SK-N-MC (cell line): Measurements from ENCODE around the gene TPM3.
A peak's percentile ranks its signal among the peaks of the same experiment; 100 is the strongest.
"Not testable (repeated sequence)": the region's sequence is repeated elsewhere in the genome, so short reads cannot be mapped to it uniquely, and the experiment has no call there.

ENCODE experiments used
- DNase-seq: peaks from one replicate; pipeline ENCODE4 v3.0.0-alpha.2; 2011; ENCODE audit warnings: low read depth, low spot score
- H3K27ac ChIP-seq: fragments of 200-600 bp; sonication (generic); 2 replicates; pipeline ENCODE4 v1.5.1; 2016; ENCODE audit warnings: mixed run types
- H3K36me3 ChIP-seq: fragments of 200-600 bp; sonication (generic); 2 replicates; pipeline ENCODE4 v1.6.1; 2017; ENCODE audit warnings: antibody characterized with exemption, low read length, mixed read lengths; ENCODE audit not compliant: insufficient read depth
- H3K4me3 ChIP-seq: fragments of 200-600 bp; sonication (generic); 2 replicates; pipeline ENCODE4 v1.5.1; 2016
- H3K9ac ChIP-seq: fragments of 200-600 bp; sonication (generic); 2 replicates; pipeline ENCODE4 v1.8.0; 2017; ENCODE audit warnings: mixed run types, mixed read lengths; ENCODE audit not compliant: insufficient read length
- H3K9me3 ChIP-seq: fragments of 200-600 bp; sonication (generic); 2 replicates; pipeline ENCODE4 v1.6.1; 2017; ENCODE audit warnings: low read depth, mild to moderate bottlenecking, antibody characterized with exemption, low read length, moderate library complexity, mixed read lengths
- EZH2 ChIP-seq: fragments of 200-600 bp; sonication (generic); IDR thresholded peaks from one replicate; pipeline ENCODE4 v1.6.1; 2017; ENCODE audit warnings: antibody characterized with exemption
- FOXP2 ChIP-seq: optimal IDR thresholded peaks from 2 replicates; pipeline ENCODE3; 2011; ENCODE audit warnings: mild to moderate bottlenecking, moderate library complexity; ENCODE audit not compliant: insufficient read depth; ENCODE audit errors: extremely low read length, control extremely low read depth
- POLR2AphosphoS5 ChIP-seq: IDR thresholded peaks from 2 replicates; pipeline ENCODE4 v1.6.1; 2012; ENCODE audit warnings: mild to moderate bottlenecking, low read depth, low read length, borderline replicate concordance

The TPM3 gene

GRCh38 chr1:154213274-154213673 is 21.4 kb upstream of the TPM3 start:
- no peak overlapping the region for H3K4me3 ChIP-seq
- no peaks in the 10 kb centered on the region for H3K9me3 ChIP-seq
- H3K27ac ChIP-seq, result no peak overlapping the region
- no peak for TF ChIP-seq EZH2
- TF ChIP-seq FOXP2, result no peak
- no peak for TF ChIP-seq POLR2AphosphoS5
- peaks cover 73% of the 10 kb centered on the region for H3K36me3 ChIP-seq
- H3K9ac ChIP-seq, result no peak overlapping the region
- DNase-seq, result no peak

GRCh38 chr1:154212083-154212482 is 20.2 kb upstream of the TPM3 start:
- Histone ChIP-seq H3K4me3 (no peak overlapping the region), H3K27ac (no peak overlapping the region), H3K36me3 (peaks cover 72% of the 10 kb centered on the region), H3K9me3 (no peaks in the 10 kb centered on the region), H3K9ac (no peak overlapping the region)
- no peak for DNase-seq
- TF ChIP-seq POLR2AphosphoS5, result no peak
- TF ChIP-seq EZH2, result no peak
- no peak for TF ChIP-seq FOXP2

- no peak overlapping the region for H3K9ac ChIP-seq
- H3K9me3 ChIP-seq, result no peaks in the 10 kb centered on the region
- no peak for DNase-seq
- peaks cover 62% of the 10 kb centered on the region for H3K36me3 ChIP-seq
- TF ChIP-seq POLR2AphosphoS5 (no peak), FOXP2 (no peak), EZH2 (no peak)
- no peak overlapping the region; the same call in 1 of the 2 replicates for H3K27ac ChIP-seq
- no peak overlapping the region for H3K4me3 ChIP-seq
These were observed 16.9 kb upstream of the TPM3 start for GRCh38 chr1:154208677-154209388.

GRCh38 chr1:154207262-154207661 is 15.4 kb upstream of the TPM3 start:
- no peaks in the 10 kb centered on the region for H3K9me3 ChIP-seq
- H3K27ac ChIP-seq, result no peak overlapping the region
- no peak for DNase-seq
- TF ChIP-seq EZH2 (no peak), FOXP2 (no peak), POLR2AphosphoS5 (no peak; the same call in 1 of the 2 replicates)
- peaks cover 46% of the 10 kb centered on the region for H3K36me3 ChIP-seq
- H3K4me3 ChIP-seq, result no peak overlapping the region
- no peak overlapping the region for H3K9ac ChIP-seq

GRCh38 chr1:154206196-154206595 is 14.3 kb upstream of the TPM3 start, which contains the start of gene CFAP141:
TSS of gene CFAP141 (minus strand) at chr1:154206333. CDS start at chr1:154206307, 26 bp downstream.
- H3K9ac ChIP-seq, result no peak within 1 kb of the TSS
- H3K27ac ChIP-seq, result no peak within 1 kb of the TSS
- DNase-seq, result no peak
- no peaks in the 10 kb centered on the region for H3K9me3 ChIP-seq
- peaks cover 37% of the 10 kb centered on the region for H3K36me3 ChIP-seq
- no peak within 1 kb of the TSS for H3K4me3 ChIP-seq
- no peak for TF ChIP-seq POLR2AphosphoS5
- no peak for TF ChIP-seq FOXP2
- TF ChIP-seq EZH2, result no peak

GRCh38 chr1:154205778-154206177 is 13.9 kb upstream of the TPM3 start:
- not testable (repeated sequence) for H3K27ac ChIP-seq, H3K4me3 ChIP-seq, H3K9me3 ChIP-seq, H3K9ac ChIP-seq, DNase-seq
- H3K36me3 ChIP-seq, result peaks cover 37% of the 10 kb centered on the region

- Histone ChIP-seq H3K9me3 (no peaks in the 10 kb centered on the region), H3K4me3 (no peak overlapping the region), H3K27ac (no peak overlapping the region), H3K9ac (no peak overlapping the region), H3K36me3 (no peaks in the 10 kb centered on the region)
- no peak for DNase-seq
- TF ChIP-seq POLR2AphosphoS5, result no peak
- TF ChIP-seq FOXP2, result no peak
- no peak for TF ChIP-seq EZH2
These were observed 7.6 kb upstream of the TPM3 start for GRCh38 chr1:154199563-154199879.

- TF ChIP-seq EZH2, result no peak
- Histone ChIP-seq H3K4me3 (0 out of 2 replicates have a peak overlapping the region, but pooled peaks have one; percentile 28), H3K9ac (no peak overlapping the region), H3K36me3 (no peaks in the 10 kb centered on the region), H3K27ac (no peak overlapping the region), H3K9me3 (no peaks in the 10 kb centered on the region)
- no peak for DNase-seq
These were observed 7.1 kb upstream of the TPM3 start for GRCh38 chr1:154198756-154199562.

GRCh38 chr1:154193821-154194220 is 1.9 kb upstream of the TPM3 start:
- TF ChIP-seq FOXP2 (no peak), EZH2 (no peak), POLR2AphosphoS5 (no peak)
- Histone ChIP-seq H3K27ac (no peak overlapping the region), H3K9me3 (no peaks in the 10 kb centered on the region), H3K36me3 (no peaks in the 10 kb centered on the region), H3K9ac (no peak overlapping the region), H3K4me3 (no peak overlapping the region)
- no peak for DNase-seq
